Endothelial cell (in vitro differentiated cells): ENCODE data around the gene PABPN1L. TPM values are rescaled to one million over a fixed set of nuclear protein-coding genes. Genes with fewer than 3 reads are reported as not detected.

ENCODE experiments used
- DNase-seq: peaks from one replicate; pipeline ENCODE4 v3.0.0; 2021; ENCODE audit warnings: low spot score
- H3K27ac Mint-ChIP-seq: one replicate; pipeline ENCODE4 v1.8.0; 2021; ENCODE audit warnings: mixed read lengths, inconsistent platforms; ENCODE audit not compliant: unreplicated experiment
- H3K27me3 Mint-ChIP-seq: one replicate; pipeline ENCODE4 v1.8.0; 2021; ENCODE audit warnings: mild to moderate bottlenecking, moderate library complexity, mixed read lengths, inconsistent platforms; ENCODE audit not compliant: unreplicated experiment
- H3K36me3 Mint-ChIP-seq: one replicate; pipeline ENCODE4 v1.8.0; 2021; ENCODE audit warnings: mild to moderate bottlenecking, low read depth, mixed read lengths, inconsistent platforms; ENCODE audit not compliant: unreplicated experiment
- H3K4me1 Mint-ChIP-seq: one replicate; pipeline ENCODE4 v1.8.0; 2021; ENCODE audit warnings: mild to moderate bottlenecking, mixed read lengths, inconsistent platforms; ENCODE audit not compliant: unreplicated experiment
- H3K4me3 Mint-ChIP-seq: one replicate; pipeline ENCODE4 v1.8.0; 2021; ENCODE audit warnings: mild to moderate bottlenecking, mixed read lengths, inconsistent platforms; ENCODE audit not compliant: unreplicated experiment
- H3K9me3 Mint-ChIP-seq: one replicate; pipeline ENCODE4 v1.8.0; 2021; ENCODE audit warnings: mixed read lengths, inconsistent platforms; ENCODE audit not compliant: unreplicated experiment
- total RNA-seq: library from RNA; stranded (reverse); fragmentation: NEBNext Ultra II Directional; extraction: Animal tissue kit (Norgen Biotek cat#: 25700); gene quantifications from one replicate; pipeline ENCODE4 v1.2.1, GENCODE V29; 2021; ENCODE audit not compliant: unreplicated experiment
- TF ChIP-seq, protein P1 (sequence below): fragments of 200-600 bp; sonication (generic); IDR thresholded peaks from one replicate; pipeline ENCODE4 v1.5.0; 2021; ENCODE audit warnings: antibody characterized with exemption; ENCODE audit not compliant: unreplicated experiment

The PABPN1L gene
- total RNA-seq, 1 donor from 2014 or later: not detected

DNA sequence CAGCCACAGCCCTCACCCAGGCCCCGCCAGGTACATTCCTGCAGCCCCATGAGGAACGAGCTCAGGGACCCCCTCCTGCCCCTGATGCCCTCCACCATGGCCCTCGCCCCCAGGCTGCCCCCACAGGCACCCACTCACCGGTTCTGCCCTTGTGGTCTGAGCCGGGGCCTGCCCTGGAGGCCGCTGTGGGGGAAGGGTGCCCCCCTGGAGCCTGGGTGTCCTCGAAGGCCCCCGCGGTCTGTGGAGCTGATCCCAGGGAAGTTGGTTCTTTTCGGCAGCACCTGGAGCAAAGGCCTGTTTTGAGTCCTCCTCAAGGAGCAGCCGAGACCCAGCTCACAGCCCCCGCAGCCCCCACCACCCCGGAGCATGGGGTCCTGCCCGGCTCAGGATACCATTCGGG is 2.4 kb downstream of the PABPN1L start:
- DNase-seq: no peak
- no peaks in the 10 kb centered on the region for H3K4me1 Mint-ChIP-seq
- peaks cover 6% of the 10 kb centered on the region for H3K27me3 Mint-ChIP-seq
- TF ChIP-seq, protein P1, sequence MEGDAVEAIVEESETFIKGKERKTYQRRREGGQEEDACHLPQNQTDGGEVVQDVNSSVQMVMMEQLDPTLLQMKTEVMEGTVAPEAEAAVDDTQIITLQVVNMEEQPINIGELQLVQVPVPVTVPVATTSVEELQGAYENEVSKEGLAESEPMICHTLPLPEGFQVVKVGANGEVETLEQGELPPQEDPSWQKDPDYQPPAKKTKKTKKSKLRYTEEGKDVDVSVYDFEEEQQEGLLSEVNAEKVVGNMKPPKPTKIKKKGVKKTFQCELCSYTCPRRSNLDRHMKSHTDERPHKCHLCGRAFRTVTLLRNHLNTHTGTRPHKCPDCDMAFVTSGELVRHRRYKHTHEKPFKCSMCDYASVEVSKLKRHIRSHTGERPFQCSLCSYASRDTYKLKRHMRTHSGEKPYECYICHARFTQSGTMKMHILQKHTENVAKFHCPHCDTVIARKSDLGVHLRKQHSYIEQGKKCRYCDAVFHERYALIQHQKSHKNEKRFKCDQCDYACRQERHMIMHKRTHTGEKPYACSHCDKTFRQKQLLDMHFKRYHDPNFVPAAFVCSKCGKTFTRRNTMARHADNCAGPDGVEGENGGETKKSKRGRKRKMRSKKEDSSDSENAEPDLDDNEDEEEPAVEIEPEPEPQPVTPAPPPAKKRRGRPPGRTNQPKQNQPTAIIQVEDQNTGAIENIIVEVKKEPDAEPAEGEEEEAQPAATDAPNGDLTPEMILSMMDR: no peak
- no peaks in the 10 kb centered on the region for H3K9me3 Mint-ChIP-seq
- no peak overlapping the region for H3K4me3 Mint-ChIP-seq
- peaks cover 5% of the 10 kb centered on the region for H3K36me3 Mint-ChIP-seq
- H3K27ac Mint-ChIP-seq: no peak overlapping the region

DNA sequence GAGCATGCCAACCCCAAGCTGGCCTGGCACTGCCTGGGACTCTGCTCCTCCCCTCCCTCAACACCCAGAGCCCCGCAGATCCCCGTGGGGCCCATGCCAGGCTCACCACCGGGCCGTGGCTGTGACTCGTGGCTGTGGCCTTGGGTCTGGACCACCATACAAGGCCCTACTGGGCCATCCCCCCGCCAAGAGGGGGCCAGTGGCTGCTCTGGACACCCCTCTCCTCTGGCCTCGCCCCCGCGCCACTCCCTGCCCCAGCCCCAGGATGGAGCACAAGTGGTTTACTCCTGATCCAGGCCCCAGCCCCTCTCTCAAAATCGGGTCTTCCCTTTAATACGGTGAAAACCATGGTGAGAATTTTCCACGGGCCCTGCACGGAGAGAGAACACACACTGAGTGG is 3.0 kb downstream of the PABPN1L start:
- TF ChIP-seq, protein P1: no peak
- peaks cover 6% of the 10 kb centered on the region for H3K27me3 Mint-ChIP-seq
- DNase-seq: no peak
- H3K4me1 Mint-ChIP-seq: no peaks in the 10 kb centered on the region
- no peaks in the 10 kb centered on the region for H3K9me3 Mint-ChIP-seq
- H3K27ac Mint-ChIP-seq: no peak overlapping the region
- H3K4me3 Mint-ChIP-seq: no peak overlapping the region
- peaks cover 5% of the 10 kb centered on the region for H3K36me3 Mint-ChIP-seq

DNA sequence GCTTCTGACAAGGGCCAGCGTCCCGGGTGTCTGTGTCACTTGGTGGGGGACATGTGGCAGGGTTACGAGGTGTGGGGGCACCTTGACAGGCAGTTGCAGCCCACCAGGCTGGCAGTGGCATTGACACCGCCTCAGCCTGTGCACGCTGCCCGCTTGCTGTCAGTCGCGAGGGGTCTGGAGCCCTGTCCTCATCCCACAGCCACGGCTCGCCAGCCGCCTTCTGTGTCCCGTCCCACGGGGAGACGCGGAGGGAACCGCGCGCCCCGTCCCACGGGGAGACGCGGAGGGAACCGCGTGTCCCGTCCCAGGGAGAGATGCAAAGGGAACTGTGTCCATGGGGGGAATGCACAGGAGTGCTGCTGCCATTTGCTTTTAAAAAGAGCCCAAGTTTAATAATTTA is 3.5 kb downstream of the PABPN1L start:
- DNase-seq: no peak
- Mint-ChIP-seq H3K9me3 (no peaks in the 10 kb centered on the region), H3K36me3 (peaks cover 5% of the 10 kb centered on the region), H3K27ac (no peak overlapping the region), H3K4me1 (peaks cover 2% of the 10 kb centered on the region), H3K27me3 (peaks cover 9% of the 10 kb centered on the region), H3K4me3 (no peak overlapping the region)
- TF ChIP-seq, protein P1: no peak

DNA sequence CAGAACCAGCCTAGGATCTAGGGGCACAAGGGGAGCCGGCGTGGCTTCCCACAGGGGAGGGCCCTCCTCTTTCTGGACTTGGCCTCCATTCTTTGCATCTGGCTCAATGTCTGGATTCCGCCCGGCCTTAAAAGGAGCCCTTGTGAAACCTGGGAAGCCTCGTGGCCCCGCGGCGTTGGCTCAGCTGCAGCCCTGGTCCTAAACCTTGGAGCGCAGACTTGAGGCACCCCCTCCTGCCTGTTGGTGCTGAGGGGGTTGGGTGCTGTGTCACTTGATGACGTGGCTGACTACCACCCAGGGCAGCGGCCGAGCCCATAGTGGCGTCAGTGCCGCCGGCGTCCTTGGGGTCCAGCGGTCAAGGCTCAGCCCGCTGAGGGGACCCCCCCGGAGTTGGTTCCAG is 5.1 kb downstream of the PABPN1L start:
- H3K4me1 Mint-ChIP-seq: peaks cover 7% of the 10 kb centered on the region
- peaks cover 5% of the 10 kb centered on the region for H3K36me3 Mint-ChIP-seq
- no peak overlapping the region for H3K4me3 Mint-ChIP-seq
- no peaks in the 10 kb centered on the region for H3K9me3 Mint-ChIP-seq
- H3K27ac Mint-ChIP-seq: no peak overlapping the region
- peaks cover 12% of the 10 kb centered on the region for H3K27me3 Mint-ChIP-seq
- TF ChIP-seq, protein P1: no peak
- DNase-seq: no peak

DNA sequence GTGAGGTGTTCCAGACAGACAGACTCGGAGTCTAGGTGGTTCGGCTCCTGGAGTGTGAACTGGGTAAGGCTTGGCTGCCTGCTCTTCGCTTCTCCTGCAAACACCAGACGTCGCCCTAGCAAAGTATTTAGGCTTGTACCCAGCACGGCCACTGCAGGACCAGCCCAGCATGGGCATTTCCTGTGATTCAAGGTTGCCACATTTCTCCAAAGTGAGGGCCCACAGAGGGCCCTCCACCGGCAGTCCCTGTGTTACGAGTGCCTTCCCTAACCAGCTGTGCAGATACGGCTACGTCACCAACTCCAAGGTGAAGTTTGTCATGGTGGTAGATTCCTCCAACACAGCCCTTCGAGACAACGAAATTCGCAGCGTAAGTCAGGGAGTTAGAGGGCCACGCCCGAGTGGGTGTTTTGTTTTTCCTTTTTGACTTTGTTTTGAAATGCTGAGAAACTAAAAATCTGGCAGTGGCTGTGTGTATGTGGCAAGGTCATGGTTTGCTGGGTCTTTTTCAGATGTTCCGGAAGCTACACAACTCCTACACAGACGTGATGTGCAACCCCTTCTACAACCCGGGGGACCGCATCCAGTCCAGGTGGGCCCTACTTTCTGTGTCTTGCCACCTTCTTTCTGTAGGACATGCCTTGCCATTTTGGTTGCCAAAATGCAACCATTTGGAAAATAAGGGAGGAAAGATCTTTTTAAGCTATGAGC is 6.9 kb downstream of the PABPN1L start:
- H3K27ac Mint-ChIP-seq: no peak overlapping the region
- H3K36me3 Mint-ChIP-seq: peaks cover 5% of the 10 kb centered on the region
- H3K27me3 Mint-ChIP-seq: peaks cover 12% of the 10 kb centered on the region
- TF ChIP-seq, protein P1: no peak
- no peaks in the 10 kb centered on the region for H3K9me3 Mint-ChIP-seq
- H3K4me3 Mint-ChIP-seq: no peak overlapping the region
- DNase-seq: no peak
- peaks cover 9% of the 10 kb centered on the region for H3K4me1 Mint-ChIP-seq
